Measurements from ENCODE around the gene RPL15.
"Not testable (repeated sequence)": the region's sequence is repeated elsewhere in the genome, so short reads cannot be mapped to it uniquely, and the experiment has no call there.

The RPL15 gene

GRCh38 chr3:23915537-23916108, 1.3 kb upstream of the RPL15 start:
- H3K9ac ChIP-seq, result no peak overlapping the region
- H3K79me2 ChIP-seq (ENCODE audit: insufficient read depth, low read depth), result peaks cover 21% of the 10 kb centered on the region
- H3K4me1 ChIP-seq (ENCODE audit: low read depth, poor library complexity, severe bottlenecking), result peaks cover 35% of the 10 kb centered on the region
- peak overlapping the region; percentile 64; the same call in 1 of the 2 replicates for H3K4me2 ChIP-seq
- no peaks in the 10 kb centered on the region for H3K27me3 ChIP-seq (ENCODE audit: insufficient read depth, low read depth)
- H2AFZ ChIP-seq (ENCODE audit: low read depth), result no peak overlapping the region
- TF ChIP-seq CTCF (conservative IDR thresholded peaks at IDR 0.05; ENCODE audit: low read depth, low read length), result no peak
- H4K20me1 ChIP-seq (ENCODE audit: insufficient read depth), result peaks cover 3% of the 10 kb centered on the region; the same call in 1 of the 2 replicates
- no peak overlapping the region for H3K27ac ChIP-seq
- H3K36me3 ChIP-seq (ENCODE audit: insufficient read depth), result peaks cover 7% of the 10 kb centered on the region; the same call in 1 of the 2 replicates
- no peak overlapping the region for H3K4me3 ChIP-seq (IDR thresholded peaks at IDR 0.05; ENCODE audit: insufficient read depth, low read depth, low read length)

- Histone ChIP-seq H3K27me3 (ENCODE audit: insufficient read depth, low read depth) (no peaks in the 10 kb centered on the region), H3K79me2 (ENCODE audit: insufficient read depth, low read depth) (peaks cover 21% of the 10 kb centered on the region), H3K9ac (peak overlapping the region; percentile 49; the same call in 1 of the 2 replicates), H3K4me2 (peak overlapping the region; percentile 64), H3K4me1 (ENCODE audit: low read depth, poor library complexity, severe bottlenecking) (peaks cover 35% of the 10 kb centered on the region), H3K36me3 (ENCODE audit: insufficient read depth) (peaks cover 7% of the 10 kb centered on the region; the same call in 1 of the 2 replicates), H4K20me1 (ENCODE audit: insufficient read depth) (peaks cover 3% of the 10 kb centered on the region; the same call in 1 of the 2 replicates), H3K27ac (no peak overlapping the region), H2AFZ (ENCODE audit: low read depth) (peak overlapping the region; percentile 71), H3K4me3 (IDR thresholded peaks at IDR 0.05; ENCODE audit: insufficient read depth, low read depth, low read length) (no peak overlapping the region)
- TF ChIP-seq CTCF (conservative IDR thresholded peaks at IDR 0.05; ENCODE audit: low read depth, low read length), result no peak
Measured at GRCh38 chr3:23916152-23916885, 613 bp upstream of the RPL15 start.

- H3K9ac ChIP-seq, result peak overlapping the region; percentile 95
- H3K36me3 ChIP-seq (ENCODE audit: insufficient read depth); H3K4me3 ChIP-seq (IDR thresholded peaks at IDR 0.05; ENCODE audit: insufficient read depth, low read depth, low read length); H4K20me1 ChIP-seq (ENCODE audit: insufficient read depth); H3K27me3 ChIP-seq (ENCODE audit: insufficient read depth, low read depth): not testable (repeated sequence)
- H3K79me2 ChIP-seq (ENCODE audit: insufficient read depth, low read depth), result peaks cover 21% of the 10 kb centered on the region
- H2AFZ ChIP-seq (ENCODE audit: low read depth), result peak overlapping the region; percentile 69; the same call in 1 of the 2 replicates
- H3K4me1 ChIP-seq (ENCODE audit: low read depth, poor library complexity, severe bottlenecking), result peaks cover 35% of the 10 kb centered on the region
- peak overlapping the region; percentile 73 for H3K4me2 ChIP-seq
- H3K27ac ChIP-seq, result peak overlapping the region; percentile 83
Measured at GRCh38 chr3:23917679-23918303, 859 bp downstream of the RPL15 start.

GRCh38 chr3:23918331-23918730, 1.4 kb downstream of the RPL15 start:
- not testable (repeated sequence) for H3K9ac ChIP-seq; H4K20me1 ChIP-seq (ENCODE audit: insufficient read depth); H3K4me3 ChIP-seq (IDR thresholded peaks at IDR 0.05; ENCODE audit: insufficient read depth, low read depth, low read length); H2AFZ ChIP-seq (ENCODE audit: low read depth); H3K36me3 ChIP-seq (ENCODE audit: insufficient read depth); H3K27me3 ChIP-seq (ENCODE audit: insufficient read depth, low read depth)
- H3K79me2 ChIP-seq (ENCODE audit: insufficient read depth, low read depth), result peaks cover 21% of the 10 kb centered on the region
- peak overlapping the region; percentile 73 for H3K4me2 ChIP-seq
- peaks cover 31% of the 10 kb centered on the region for H3K4me1 ChIP-seq (ENCODE audit: low read depth, poor library complexity, severe bottlenecking)
- H3K27ac ChIP-seq, result peak overlapping the region; percentile 83; the same call in 1 of the 2 replicates

GRCh38 chr3:23919628-23920027, 2.7 kb downstream of the RPL15 start:
- H3K4me3 ChIP-seq (IDR thresholded peaks at IDR 0.05; ENCODE audit: insufficient read depth, low read depth, low read length), result no peak overlapping the region
- no peak overlapping the region for H2AFZ ChIP-seq (ENCODE audit: low read depth)
- no peak overlapping the region for H3K27ac ChIP-seq
- no peak overlapping the region for H3K4me2 ChIP-seq
- H3K9ac ChIP-seq, result no peak overlapping the region
- TF ChIP-seq CTCF (conservative IDR thresholded peaks at IDR 0.05; ENCODE audit: low read depth, low read length), result no peak
- no peaks in the 10 kb centered on the region for H3K27me3 ChIP-seq (ENCODE audit: insufficient read depth, low read depth)
- H3K4me1 ChIP-seq (ENCODE audit: low read depth, poor library complexity, severe bottlenecking), result peaks cover 18% of the 10 kb centered on the region
- peaks cover 7% of the 10 kb centered on the region; the same call in 1 of the 2 replicates for H3K36me3 ChIP-seq (ENCODE audit: insufficient read depth)
- peaks cover 21% of the 10 kb centered on the region for H3K79me2 ChIP-seq (ENCODE audit: insufficient read depth, low read depth)
- peaks cover 3% of the 10 kb centered on the region; the same call in 1 of the 2 replicates for H4K20me1 ChIP-seq (ENCODE audit: insufficient read depth)
